ENCODE data around the gene MRPS34.

Gene MRPS34

GRCh38 chr16:1723450-1724147 lies 49.3 kb downstream of the MRPS34 start:
- DNase-seq = no peak
